CD4-positive, alpha-beta T cell treated with Interleukin-2 at 100 ng/mL for 4 hours (primary cell): ENCODE results near the gene MAGEL2.
"Not testable (repeated sequence)": the region's sequence is repeated elsewhere in the genome, so short reads cannot be mapped to it uniquely, and the experiment has no call there.

Experiments
- DNase-seq: peaks from one replicate; pipeline ENCODE4 v3.0.0-alpha.2; 2020; ENCODE audit warnings: low spot score

Gene MAGEL2

GRCh38 chr15:23606226-23606625 lies 41.4 kb downstream of the MAGEL2 start:
- no peak for DNase-seq

- DNase-seq = no peak
These were observed 45.5 kb downstream of the MAGEL2 start for GRCh38 chr15:23602124-23602523.

- no peak for DNase-seq
These were observed 48.6 kb downstream of the MAGEL2 start for GRCh38 chr15:23599053-23599452.

- DNase-seq = not testable (repeated sequence)
These were observed 50.4 kb downstream of the MAGEL2 start for GRCh38 chr15:23597278-23597677.

GRCh38 chr15:23596736-23597135 lies 50.9 kb downstream of the MAGEL2 start:
- DNase-seq = no peak

- DNase-seq = no peak
These were observed 52.3 kb downstream of the MAGEL2 start for GRCh38 chr15:23595368-23595767.

GRCh38 chr15:23594252-23594770 lies 53.4 kb downstream of the MAGEL2 start:
- no peak for DNase-seq
